Keratinocyte (primary cell): ENCODE data around the gene TNIK. TPM values are rescaled to one million over a fixed set of nuclear protein-coding genes. Genes with fewer than 3 reads are reported as not detected.

Experiments
- DNase-seq: peaks from one replicate; pipeline ENCODE4 v3.0.0-alpha.2; 2011; ENCODE audit warnings: low read depth, missing footprints, low spot score
- FAIRE-seq: peaks from 2 replicates; lab custom pipeline; 2011; peaks lifted over from hg19 to GRCh38; lab: Jason Lieb, UNC
- H2AFZ ChIP-seq: 2 replicates; pipeline ENCODE4 v1.6.0; 2012; ENCODE audit warnings: low read length, control low read depth, inconsistent platforms; ENCODE audit not compliant: control insufficient read depth
- H3K27ac ChIP-seq: 2 replicates; pipeline ENCODE4 v1.5.1; 2011; ENCODE audit warnings: low read length; ENCODE audit not compliant: control insufficient read depth, insufficient read depth
- H3K27me3 ChIP-seq: 3 replicates; pipeline ENCODE4 v1.6.0; 2011; ENCODE audit warnings: low read length; ENCODE audit not compliant: control insufficient read depth, insufficient read depth; ENCODE audit errors: extremely low read depth
- H3K36me3 ChIP-seq, 2 experiments: 2 replicates in 1 of 2; 3 replicates in 1 of 2; pipeline ENCODE4 v1.5.1; 2011; ENCODE audit warnings: low read length in 2 of 2, mild to moderate bottlenecking in 1 of 2; ENCODE audit not compliant: control insufficient read depth in 2 of 2, insufficient read depth in 2 of 2; ENCODE audit errors: extremely low read depth in 1 of 2
- H3K4me1 ChIP-seq: 3 replicates; pipeline ENCODE4 v1.5.1; 2011; ENCODE audit warnings: low read length; ENCODE audit not compliant: control insufficient read depth, insufficient read depth; ENCODE audit errors: extremely low read depth
- H3K4me2 ChIP-seq: 3 replicates; pipeline ENCODE4 v1.6.0; 2011; ENCODE audit warnings: low read depth, low read length; ENCODE audit not compliant: control insufficient read depth, insufficient read depth; ENCODE audit errors: extremely low read depth
- H3K4me3 ChIP-seq, 3 experiments: fragments of 200-600 bp in 1 of 3; sonication (generic) in 1 of 3; 2 replicates in 2 of 3; 3 replicates in 1 of 3; pipeline ENCODE4 v1.5.1; 2011 to 2016; ENCODE audit warnings: low read length in 3 of 3, mild to moderate bottlenecking in 3 of 3, control low read depth in 2 of 3, inconsistent platforms in 1 of 3, low read depth in 1 of 3, mixed read lengths in 1 of 3, mixed run types in 1 of 3, moderate library complexity in 1 of 3; ENCODE audit not compliant: control insufficient read depth in 2 of 3, insufficient read depth in 2 of 3; ENCODE audit errors: extremely low read depth in 1 of 3
- H3K79me2 ChIP-seq: 2 replicates; pipeline ENCODE4 v1.6.0; 2012; ENCODE audit warnings: low read length; ENCODE audit not compliant: control insufficient read depth, insufficient read depth
- H3K9ac ChIP-seq: 3 replicates; pipeline ENCODE4 v1.6.0; 2011; ENCODE audit warnings: low read length; ENCODE audit not compliant: control insufficient read depth, insufficient read depth; ENCODE audit errors: extremely low read depth
- H3K9me1 ChIP-seq: 3 replicates; pipeline ENCODE4 v1.6.0; 2011; ENCODE audit warnings: low read length; ENCODE audit not compliant: control insufficient read depth, insufficient read depth; ENCODE audit errors: extremely low read depth
- H3K9me3 ChIP-seq: 2 replicates; pipeline ENCODE4 v1.5.1; 2012; ENCODE audit warnings: low read depth, low read length; ENCODE audit not compliant: control insufficient read depth
- H4K20me1 ChIP-seq: 3 replicates; pipeline ENCODE4 v1.6.0; 2011; ENCODE audit warnings: low read length; ENCODE audit not compliant: control insufficient read depth, insufficient read depth; ENCODE audit errors: extremely low read depth
- EZH2 ChIP-seq: IDR thresholded peaks from one replicate; pipeline ENCODE4 v1.6.1; 2012; ENCODE audit warnings: inconsistent platforms, mild to moderate bottlenecking, low read length, moderate library complexity
- dilution Hi-C: fragments of 300-500 bp; cut with MboI; formaldehyde crosslinking; loops from one replicate; pipeline ENCODE4 v1.7.0; 2020; ENCODE audit warnings: low sequenced_read_pairs; ENCODE audit not compliant: extremely low pct_ligation_motif_present
- polyA plus RNA-seq, 5 experiments: library from polyadenylated mRNA; depleted of rRNA in 3 of 5; stranded (reverse) in 3 of 5; stranded (forward) in 1 of 5; unstranded in 1 of 5; fragments of >200 nt; gene quantifications; 1 replicate in 1 of 5; 2 replicates in 3 of 5; 3 replicates in 1 of 5; pipeline versions ENCODE4 v1.2.1 to v1.2.3, GENCODE V29; 2011 to 2012; ENCODE audit warnings: missing spikeins in 2 of 5, low read depth in 1 of 5, low replicate concordance in 1 of 5
- TF ChIP-seq, protein P1 (sequence below), 3 experiments: IDR thresholded peaks in 1 of 3; conservative IDR thresholded peaks in 1 of 3; optimal IDR thresholded peaks in 1 of 3; 2 replicates in 2 of 3; 3 replicates in 1 of 3; pipeline versions ENCODE3 to v1.5.1; 2011; ENCODE audit warnings: low read length in 3 of 3, mild to moderate bottlenecking in 3 of 3, moderate library complexity in 2 of 3, control low read depth in 1 of 3, inconsistent platforms in 1 of 3; ENCODE audit not compliant: insufficient read depth in 2 of 3; ENCODE audit errors: extremely low read depth in 1 of 3

TNIK gene
- polyA plus RNA-seq, 1 donor (not counting 4 experiments of a cell fraction or from before 2014, with no cell fraction given) = 4.4 TPM

DNA sequence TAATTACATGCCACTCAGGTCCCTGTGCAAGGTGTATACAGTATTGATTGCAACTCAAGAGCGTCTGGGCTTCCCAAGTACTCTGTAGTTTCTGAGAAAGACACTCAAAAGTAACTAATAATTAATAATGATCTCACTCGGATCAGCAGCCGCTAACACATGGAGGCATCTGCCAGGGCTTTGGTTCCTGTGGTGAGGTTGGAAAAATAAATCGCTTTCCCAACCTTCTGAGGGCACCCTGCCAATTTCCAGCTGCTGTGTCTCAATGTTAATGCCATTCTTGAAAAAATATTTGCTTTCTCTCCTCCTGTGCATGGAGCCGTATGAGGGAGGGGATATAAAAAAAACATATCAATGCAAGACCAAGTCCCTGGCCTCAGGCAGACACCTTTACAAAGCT, 317.2 kb downstream of the TNIK start:
- DNase-seq (no peak), FAIRE-seq (no peak)
- H3K4me2 ChIP-seq = no peak overlapping the region
- TF ChIP-seq, protein P1, sequence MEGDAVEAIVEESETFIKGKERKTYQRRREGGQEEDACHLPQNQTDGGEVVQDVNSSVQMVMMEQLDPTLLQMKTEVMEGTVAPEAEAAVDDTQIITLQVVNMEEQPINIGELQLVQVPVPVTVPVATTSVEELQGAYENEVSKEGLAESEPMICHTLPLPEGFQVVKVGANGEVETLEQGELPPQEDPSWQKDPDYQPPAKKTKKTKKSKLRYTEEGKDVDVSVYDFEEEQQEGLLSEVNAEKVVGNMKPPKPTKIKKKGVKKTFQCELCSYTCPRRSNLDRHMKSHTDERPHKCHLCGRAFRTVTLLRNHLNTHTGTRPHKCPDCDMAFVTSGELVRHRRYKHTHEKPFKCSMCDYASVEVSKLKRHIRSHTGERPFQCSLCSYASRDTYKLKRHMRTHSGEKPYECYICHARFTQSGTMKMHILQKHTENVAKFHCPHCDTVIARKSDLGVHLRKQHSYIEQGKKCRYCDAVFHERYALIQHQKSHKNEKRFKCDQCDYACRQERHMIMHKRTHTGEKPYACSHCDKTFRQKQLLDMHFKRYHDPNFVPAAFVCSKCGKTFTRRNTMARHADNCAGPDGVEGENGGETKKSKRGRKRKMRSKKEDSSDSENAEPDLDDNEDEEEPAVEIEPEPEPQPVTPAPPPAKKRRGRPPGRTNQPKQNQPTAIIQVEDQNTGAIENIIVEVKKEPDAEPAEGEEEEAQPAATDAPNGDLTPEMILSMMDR (optimal IDR thresholded peaks at IDR 0.05 in 1 of 3, IDR thresholded peaks at IDR 0.05 in 1 of 3, conservative IDR thresholded peaks at IDR 0.05 in 1 of 3; ENCODE audit: extremely low read depth in 1 of 3, insufficient read depth in 2 of 3, low read length in 3 of 3) = no peak
- no peak for TF ChIP-seq EZH2
- H3K4me3 ChIP-seq = no peak overlapping the region
- no peak overlapping the region for H3K27ac ChIP-seq
- no peak overlapping the region for H2AFZ ChIP-seq
- no peak overlapping the region for H3K9ac ChIP-seq
- H3K27me3 ChIP-seq = no peaks in the 10 kb centered on the region
- no peaks in the 10 kb centered on the region for H3K79me2 ChIP-seq
- dilution Hi-C loops = no loop called here
- no peaks in the 10 kb centered on the region for H3K9me3 ChIP-seq
- H4K20me1 ChIP-seq = no peaks in the 10 kb centered on the region
- no peaks in the 10 kb centered on the region for H3K9me1 ChIP-seq
- H3K4me1 ChIP-seq = no peaks in the 10 kb centered on the region
- H3K36me3 ChIP-seq = no peaks in the 10 kb centered on the region

DNA sequence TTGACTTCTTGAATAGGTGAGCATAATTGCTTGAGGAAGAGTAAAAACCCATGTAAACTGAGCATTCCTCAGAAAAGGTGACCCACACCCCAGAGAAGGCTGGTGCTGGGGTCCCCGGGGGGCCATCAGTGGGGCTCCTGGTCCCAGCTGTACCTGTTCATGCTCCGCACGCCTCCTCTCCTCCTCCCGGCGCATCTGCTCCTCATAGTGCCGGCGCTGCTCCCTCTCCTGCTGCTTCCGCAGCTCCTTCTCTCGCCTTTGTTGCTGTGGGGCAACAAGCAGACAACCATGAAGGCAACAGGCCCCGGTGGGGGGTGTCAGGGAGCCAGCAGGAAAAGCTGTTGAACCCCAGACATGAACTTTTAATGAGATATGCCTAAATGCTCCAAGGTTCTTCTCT, 320.0 kb downstream of the TNIK start:
- Histone ChIP-seq H3K27ac (no peak overlapping the region), H3K36me3 (no peaks in the 10 kb centered on the region), H2AFZ (no peak overlapping the region), H3K9me1 (no peaks in the 10 kb centered on the region), H4K20me1 (no peaks in the 10 kb centered on the region), H3K27me3 (no peaks in the 10 kb centered on the region), H3K4me2 (no peak overlapping the region), H3K9me3 (no peaks in the 10 kb centered on the region), H3K79me2 (no peaks in the 10 kb centered on the region), H3K9ac (no peak overlapping the region), H3K4me1 (peaks cover 4% of the 10 kb centered on the region), H3K4me3 (no peak overlapping the region)
- TF ChIP-seq, protein P1 (optimal IDR thresholded peaks at IDR 0.05 in 1 of 3, IDR thresholded peaks at IDR 0.05 in 1 of 3, conservative IDR thresholded peaks at IDR 0.05 in 1 of 3; ENCODE audit: extremely low read depth in 1 of 3, insufficient read depth in 2 of 3, low read length in 3 of 3) = no peak
- TF ChIP-seq EZH2 = no peak
- FAIRE-seq (no peak), DNase-seq (no peak)
- dilution Hi-C loops = no loop called here
